ENCODE measurements around the gene CIAO1.
"Not testable (repeated sequence)": the region's sequence is repeated elsewhere in the genome, so short reads cannot be mapped to it uniquely, and the experiment has no call there.

The CIAO1 gene

GRCh38 chr2:96274355-96275056 is 8.5 kb downstream of the CIAO1 start:
- DNase-seq: no peak

- DNase-seq: peak in 1 of 56 donors; percentile 15
Measured at GRCh38 chr2:96276787-96277499, 10.9 kb downstream of the CIAO1 start.

- no peak for DNase-seq
Measured at GRCh38 chr2:96287273-96287856, 21.3 kb downstream of the CIAO1 start.

GRCh38 chr2:96291751-96292150 is 25.7 kb downstream of the CIAO1 start:
- no peak for DNase-seq

- not testable (repeated sequence) for DNase-seq
Measured at GRCh38 chr2:96294271-96294670, 28.2 kb downstream of the CIAO1 start.

GRCh38 chr2:96296925-96297324 is 30.9 kb downstream of the CIAO1 start:
- DNase-seq: no peak

GRCh38 chr2:96301865-96302264 is 35.8 kb downstream of the CIAO1 start:
- no peak for DNase-seq

GRCh38 chr2:96304606-96305005 is 38.6 kb downstream of the CIAO1 start:
- no peak for DNase-seq

- peak; percentile 33 to 93 (median 78) for DNase-seq
Measured at GRCh38 chr2:96305091-96305978, 39.3 kb downstream of the CIAO1 start, which contains the start of gene SNRNP200. Gene SNRNP200 (minus strand): TSS chr2:96305546. CDS start chr2:96305437, 109 bp downstream.

- no peak for DNase-seq
Measured at GRCh38 chr2:96305979-96306308, 39.9 kb downstream of the CIAO1 start.

GRCh38 chr2:96306370-96306769 is 40.3 kb downstream of the CIAO1 start:
- DNase-seq: no peak

GRCh38 chr2:96308248-96308647 is 42.2 kb downstream of the CIAO1 start:
- no peak for DNase-seq

- no peak for DNase-seq
Measured at GRCh38 chr2:96315005-96315399, 49.0 kb downstream of the CIAO1 start.

- no peak for DNase-seq
Measured at GRCh38 chr2:96315400-96316071, 49.5 kb downstream of the CIAO1 start.

- DNase-seq: no peak
Measured at GRCh38 chr2:96316999-96317398, 51.0 kb downstream of the CIAO1 start.

- DNase-seq: no peak
Measured at GRCh38 chr2:96317584-96317997, 51.6 kb downstream of the CIAO1 start.

GRCh38 chr2:96318723-96319122 is 52.7 kb downstream of the CIAO1 start:
- no peak for DNase-seq

GRCh38 chr2:96319396-96319795 is 53.4 kb downstream of the CIAO1 start:
- DNase-seq: no peak

GRCh38 chr2:96320326-96320725 is 54.3 kb downstream of the CIAO1 start:
- no peak for DNase-seq

- DNase-seq: peak in 3 of 56 donors; percentile 13 to 24 (median 15)
Measured at GRCh38 chr2:96320728-96321622, 55.0 kb downstream of the CIAO1 start.

Data from amygdala (tissue), 56 donors.